PC-9 (cell line): ENCODE data around the gene THUMPD3. TPM values are rescaled to one million over a fixed set of nuclear protein-coding genes. Genes with fewer than 3 reads are reported as not detected.

Source experiments
- BruUV-seq: library from RNA; stranded (reverse); fragments of 400-500 nt; replicated peaks from 2 replicates; lab custom pipeline; 2021; lab: Mats Ljungman, UMichigan
- CTCF ChIA-PET: fragments of 300-600 bp; sonication (Branson Sonifier 250); formaldehyde crosslinking; loops from one replicate; lab custom pipeline; 2022; ENCODE audit warnings: antibody characterized with exemption; lab: Charles Lee
- POLR2A ChIA-PET: fragments of 300-600 bp; sonication (Branson Sonifier 250); formaldehyde crosslinking; loops from one replicate; lab custom pipeline; 2022; ENCODE audit warnings: antibody characterized with exemption; ENCODE audit not compliant: unreplicated experiment; lab: Charles Lee
- DNase-seq, 2 experiments: peaks; one replicate each; pipeline versions ENCODE4 v3.0.0 to v3.0.0-alpha.2; 2015 to 2022; ENCODE audit warnings: mixed read lengths in 1 of 2
- H2AFZ ChIP-seq: fragments of 200-600 bp; sonication (generic); 2 replicates; pipeline ENCODE4 v1.8.1; 2017; ENCODE audit warnings: antibody characterized with exemption
- H3F3A ChIP-seq: fragments of 200-600 bp; sonication (generic); 2 replicates; pipeline ENCODE4 v1.8.1; 2017; ENCODE audit warnings: antibody characterized with exemption, mild to moderate bottlenecking, low read depth; ENCODE audit not compliant: insufficient read depth
- H3K27ac ChIP-seq: fragments of 200-600 bp; sonication (generic); 2 replicates; pipeline ENCODE4 v1.6.1; 2016; ENCODE audit warnings: mixed run types
- H3K27me3 ChIP-seq: fragments of 200-600 bp; sonication (generic); 2 replicates; pipeline ENCODE4 v1.6.1; 2016; ENCODE audit warnings: low read depth, mixed run types; ENCODE audit not compliant: insufficient read depth
- H3K36me3 ChIP-seq: fragments of 200-600 bp; sonication (generic); 2 replicates; pipeline ENCODE4 v1.6.1; 2016; ENCODE audit warnings: low read depth, mixed run types
- H3K4me1 ChIP-seq: fragments of 200-600 bp; sonication (generic); replicated peaks from 2 replicates; pipeline ENCODE4 v1.6.1; 2016; ENCODE audit warnings: mixed run types; ENCODE audit not compliant: insufficient read depth
- H3K4me2 ChIP-seq: fragments of 200-600 bp; sonication (generic); 2 replicates; pipeline ENCODE4 v1.6.1; 2017; ENCODE audit warnings: mixed run types
- H3K4me3 ChIP-seq: fragments of 200-600 bp; sonication (generic); 2 replicates; pipeline ENCODE4 v1.6.1; 2016; ENCODE audit warnings: mixed run types
- H3K79me2 ChIP-seq: fragments of 200-600 bp; sonication (generic); 2 replicates; pipeline ENCODE4 v1.6.1; 2017; ENCODE audit warnings: low read depth, mixed run types
- H3K9me2 ChIP-seq: fragments of 200-600 bp; sonication (generic); 2 replicates; pipeline ENCODE4 v1.8.1; 2017; ENCODE audit warnings: mild to moderate bottlenecking; ENCODE audit not compliant: insufficient read depth
- H3K9me3 ChIP-seq: fragments of 200-600 bp; sonication (generic); 2 replicates; pipeline ENCODE4 v1.8.1; 2016; ENCODE audit warnings: low read depth; ENCODE audit not compliant: insufficient read depth
- H4K20me1 ChIP-seq: fragments of 200-600 bp; sonication (generic); 2 replicates; pipeline ENCODE4 v1.8.1; 2017; ENCODE audit not compliant: insufficient read depth
- EZH2 ChIP-seq: fragments of 200-600 bp; sonication (generic); IDR thresholded peaks from 2 replicates; pipeline ENCODE4 v1.8.0; 2017; ENCODE audit warnings: antibody characterized with exemption, low read depth
- intact Hi-C: fragments of 100-400 bp; cut with micrococcal nuclease; formaldehyde crosslinking; loops from one replicate; pipeline ENCODE4 v1.10.0; 2022; ENCODE audit not compliant: unreplicated experiment
- total RNA-seq: library from RNA; stranded (reverse); gene quantifications from 2 replicates; pipeline ENCODE4 v1.2.3, GENCODE V29; 2021
- TF ChIP-seq, protein P1 (sequence below): fragments of 200-600 bp; sonication (generic); conservative IDR thresholded peaks from 2 replicates; pipeline ENCODE4 v1.6.1; 2017; ENCODE audit warnings: mixed run types, antibody characterized with exemption, mild to moderate bottlenecking, moderate library complexity

The THUMPD3 gene
- total RNA-seq, 1 experiment from 2014 or later: 48.8 TPM

DNA sequence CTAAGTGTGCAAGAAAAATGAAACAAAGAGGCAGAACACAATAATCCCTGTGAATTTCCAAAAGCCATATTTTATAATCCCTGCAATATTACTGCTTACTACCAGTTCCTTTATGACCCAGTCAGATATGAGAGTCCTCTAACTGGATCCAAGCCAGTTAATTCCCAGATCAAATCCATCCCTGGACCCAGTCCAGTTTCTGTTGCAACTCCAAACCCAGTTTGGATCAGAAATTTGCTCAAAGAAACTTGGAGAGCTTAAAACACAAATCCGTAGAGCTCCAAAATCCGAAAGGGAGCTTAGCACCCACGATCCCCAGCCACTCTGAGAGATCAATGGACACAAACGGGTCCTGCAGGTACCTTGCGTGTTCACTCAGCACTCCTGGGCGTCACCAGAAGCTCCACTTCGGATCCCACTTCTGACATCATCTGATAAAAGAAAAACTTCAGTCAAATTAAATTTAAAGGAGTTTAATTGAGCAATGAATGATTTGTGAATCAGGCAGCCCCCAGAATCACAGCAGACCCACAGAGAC is 32.6 kb upstream of the THUMPD3 start:
- no peak for TF ChIP-seq EZH2
- TF ChIP-seq, protein P1, sequence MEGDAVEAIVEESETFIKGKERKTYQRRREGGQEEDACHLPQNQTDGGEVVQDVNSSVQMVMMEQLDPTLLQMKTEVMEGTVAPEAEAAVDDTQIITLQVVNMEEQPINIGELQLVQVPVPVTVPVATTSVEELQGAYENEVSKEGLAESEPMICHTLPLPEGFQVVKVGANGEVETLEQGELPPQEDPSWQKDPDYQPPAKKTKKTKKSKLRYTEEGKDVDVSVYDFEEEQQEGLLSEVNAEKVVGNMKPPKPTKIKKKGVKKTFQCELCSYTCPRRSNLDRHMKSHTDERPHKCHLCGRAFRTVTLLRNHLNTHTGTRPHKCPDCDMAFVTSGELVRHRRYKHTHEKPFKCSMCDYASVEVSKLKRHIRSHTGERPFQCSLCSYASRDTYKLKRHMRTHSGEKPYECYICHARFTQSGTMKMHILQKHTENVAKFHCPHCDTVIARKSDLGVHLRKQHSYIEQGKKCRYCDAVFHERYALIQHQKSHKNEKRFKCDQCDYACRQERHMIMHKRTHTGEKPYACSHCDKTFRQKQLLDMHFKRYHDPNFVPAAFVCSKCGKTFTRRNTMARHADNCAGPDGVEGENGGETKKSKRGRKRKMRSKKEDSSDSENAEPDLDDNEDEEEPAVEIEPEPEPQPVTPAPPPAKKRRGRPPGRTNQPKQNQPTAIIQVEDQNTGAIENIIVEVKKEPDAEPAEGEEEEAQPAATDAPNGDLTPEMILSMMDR: no peak
- Histone ChIP-seq H3K4me1 (no peaks in the 10 kb centered on the region), H3K79me2 (no peaks in the 10 kb centered on the region), H3K36me3 (no peaks in the 10 kb centered on the region), H3K4me3 (no peak overlapping the region), H3K27ac (no peak overlapping the region), H3K9me3 (peaks cover 6% of the 10 kb centered on the region; the same call in 1 of the 2 replicates), H3K27me3 (no peaks in the 10 kb centered on the region), H3F3A (no peaks in the 10 kb centered on the region), H3K9me2 (no peaks in the 10 kb centered on the region), H4K20me1 (no peaks in the 10 kb centered on the region), H2AFZ (no peak overlapping the region), H3K4me2 (no peak overlapping the region)
- CTCF ChIA-PET: no interaction called here
- POLR2A ChIA-PET: interaction anchor here (0.6 kb wide), 1 partner anchor 66 kb away, joined by 3 read pairs; no protein-coding TSS in a partner anchor
- no TSS peak for BruUV-seq
- DNase-seq: no peak
- intact Hi-C loops: no loop called here

DNA sequence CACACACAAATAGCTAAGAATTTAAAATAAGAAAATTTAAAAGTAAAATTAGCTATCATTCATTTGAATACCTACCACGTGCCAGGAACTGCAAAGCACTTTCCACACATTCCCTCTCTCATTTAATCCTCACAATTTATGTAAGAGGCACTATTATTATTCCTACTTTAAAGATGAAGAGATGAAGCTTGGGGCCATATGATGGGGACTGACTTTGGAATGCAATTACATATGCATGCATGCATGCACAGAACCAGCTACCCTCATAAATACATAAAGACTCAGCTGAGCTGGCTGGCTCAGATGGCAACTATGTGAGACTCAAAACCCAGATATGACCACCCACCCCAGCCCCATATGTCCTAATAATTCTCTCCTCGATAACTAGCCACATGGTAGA is 31.7 kb upstream of the THUMPD3 start:
- Histone ChIP-seq H3K4me3 (no peak overlapping the region), H3K27me3 (no peaks in the 10 kb centered on the region), H3K4me1 (no peaks in the 10 kb centered on the region), H3K9me3 (peaks cover 6% of the 10 kb centered on the region; the same call in 1 of the 2 replicates), H3K4me2 (no peak overlapping the region), H3K79me2 (no peaks in the 10 kb centered on the region), H2AFZ (no peak overlapping the region), H3K27ac (no peak overlapping the region), H3K36me3 (no peaks in the 10 kb centered on the region), H4K20me1 (no peaks in the 10 kb centered on the region), H3K9me2 (no peaks in the 10 kb centered on the region), H3F3A (no peaks in the 10 kb centered on the region)
- no peak for TF ChIP-seq EZH2
- TF ChIP-seq, protein P1: no peak
- BruUV-seq: no TSS peak
- CTCF ChIA-PET: no interaction called here
- POLR2A ChIA-PET: no interaction called here
- intact Hi-C loops: no loop called here
- no peak for DNase-seq

DNA sequence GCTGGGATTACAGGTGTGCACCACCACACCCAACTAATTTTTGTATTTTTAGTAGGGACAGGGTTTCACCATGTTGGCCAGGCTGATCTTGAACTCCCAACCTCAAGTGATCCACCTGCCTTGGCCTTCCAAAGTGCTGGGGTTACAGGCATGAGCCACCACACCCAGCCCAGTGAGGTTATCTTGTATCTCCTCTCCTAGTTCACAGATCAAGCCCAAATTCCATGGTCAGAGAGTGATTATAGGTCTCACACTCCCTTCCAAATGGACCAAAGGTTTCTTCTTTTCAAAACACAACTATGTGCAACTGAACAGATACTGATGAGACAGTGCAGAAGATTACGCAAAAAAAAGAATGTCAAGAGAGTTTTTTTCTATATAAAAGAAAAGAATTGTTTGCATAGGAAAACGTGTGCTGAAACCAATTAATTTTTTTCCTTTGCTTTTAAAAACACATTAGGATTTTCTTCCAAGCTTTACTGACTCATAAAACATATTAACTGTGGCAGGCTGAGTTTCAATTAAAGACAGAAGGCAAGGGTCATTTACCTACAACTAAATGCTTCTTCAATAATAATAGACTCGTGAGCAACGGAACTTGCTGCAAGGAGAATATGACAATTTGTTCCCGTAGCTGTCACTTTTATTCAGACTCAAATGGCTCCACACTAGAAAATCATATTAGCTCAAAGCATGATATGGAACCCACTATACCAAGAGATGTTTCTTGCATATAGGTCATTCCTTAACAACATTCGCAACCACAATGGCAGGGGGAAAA is 30.4 kb upstream of the THUMPD3 start:
- intact Hi-C loops: no loop called here
- Histone ChIP-seq H3K36me3 (no peaks in the 10 kb centered on the region), H4K20me1 (no peaks in the 10 kb centered on the region), H3K4me2 (no peak overlapping the region), H3K4me1 (no peaks in the 10 kb centered on the region), H2AFZ (no peak overlapping the region), H3F3A (no peaks in the 10 kb centered on the region), H3K27me3 (no peaks in the 10 kb centered on the region), H3K9me2 (no peaks in the 10 kb centered on the region), H3K27ac (no peak overlapping the region), H3K9me3 (peaks cover 2% of the 10 kb centered on the region; the same call in 1 of the 2 replicates), H3K79me2 (no peaks in the 10 kb centered on the region), H3K4me3 (no peak overlapping the region)
- DNase-seq: no peak
- no TSS peak for BruUV-seq
- CTCF ChIA-PET: no interaction called here
- POLR2A ChIA-PET: no interaction called here
- TF ChIP-seq EZH2: no peak
- TF ChIP-seq, protein P1: no peak
